Activated CD8-positive, alpha-beta T cell treated with anti-CD3 and anti-CD28 coated beads for 36 hours (primary cell): ENCODE results near the gene FHAD1. TPM values are rescaled to one million over a fixed set of nuclear protein-coding genes. Genes with fewer than 3 reads are reported as not detected.
"Not testable (repeated sequence)": the region's sequence is repeated elsewhere in the genome, so short reads cannot be mapped to it uniquely, and the experiment has no call there.

Source experiments
- ATAC-seq: fragments of 200-7000 bp; cut with Tn5 transposase; one replicate; pipeline ENCODE4 v1.10.0; 2021; ENCODE audit warnings: mild to moderate bottlenecking, moderate library complexity
- CTCF ChIA-PET: fragments of 350-600 bp; sonication (Branson Sonifier 250); formaldehyde crosslinking; loops from one replicate; lab custom pipeline; 2021; ENCODE audit warnings: antibody characterized with exemption; lab: Charles Lee
- POLR2A ChIA-PET: fragments of 350-600 bp; sonication (Branson Sonifier 250); formaldehyde crosslinking; loops from one replicate; lab custom pipeline; 2021; ENCODE audit warnings: antibody characterized with exemption; lab: Charles Lee
- DNase-seq: peaks from one replicate; pipeline ENCODE4 v3.0.0-alpha.2; 2020
- H3K27ac Mint-ChIP-seq: one replicate; pipeline ENCODE4 v1.8.0; 2021; ENCODE audit warnings: mild to moderate bottlenecking, mixed read lengths
- H3K27me3 Mint-ChIP-seq: one replicate; pipeline ENCODE4 v1.8.0; 2021; ENCODE audit warnings: mixed read lengths
- H3K36me3 Mint-ChIP-seq: one replicate; pipeline ENCODE4 v1.8.0; 2021; ENCODE audit warnings: low read depth, mixed read lengths
- H3K4me1 Mint-ChIP-seq: one replicate; pipeline ENCODE4 v1.8.0; 2021; ENCODE audit warnings: low read depth, mixed read lengths
- H3K4me3 Mint-ChIP-seq: one replicate; pipeline ENCODE4 v1.8.0; 2021; ENCODE audit warnings: mild to moderate bottlenecking, moderate library complexity, mixed read lengths
- H3K9me3 Mint-ChIP-seq: one replicate; pipeline ENCODE4 v1.8.0; 2021; ENCODE audit warnings: mixed read lengths
- intact Hi-C: fragments of 100-400 bp; cut with micrococcal nuclease; formaldehyde crosslinking; loops from one replicate; pipeline ENCODE4 v1.10.0; 2022
- total RNA-seq, 2 experiments: library from RNA; stranded (reverse); gene quantifications; one replicate each; pipeline ENCODE4 v1.2.3, GENCODE V29; 2021
- TF ChIP-seq, protein P1 (sequence below): fragments of 200-600 bp; IDR thresholded peaks from one replicate; pipeline ENCODE4 v1.8.0; 2022; ENCODE audit warnings: antibody characterized with exemption, mild to moderate bottlenecking

The FHAD1 gene
- total RNA-seq, 2 experiments from 2014 or later: 0.07 to 0.16 TPM

DNA sequence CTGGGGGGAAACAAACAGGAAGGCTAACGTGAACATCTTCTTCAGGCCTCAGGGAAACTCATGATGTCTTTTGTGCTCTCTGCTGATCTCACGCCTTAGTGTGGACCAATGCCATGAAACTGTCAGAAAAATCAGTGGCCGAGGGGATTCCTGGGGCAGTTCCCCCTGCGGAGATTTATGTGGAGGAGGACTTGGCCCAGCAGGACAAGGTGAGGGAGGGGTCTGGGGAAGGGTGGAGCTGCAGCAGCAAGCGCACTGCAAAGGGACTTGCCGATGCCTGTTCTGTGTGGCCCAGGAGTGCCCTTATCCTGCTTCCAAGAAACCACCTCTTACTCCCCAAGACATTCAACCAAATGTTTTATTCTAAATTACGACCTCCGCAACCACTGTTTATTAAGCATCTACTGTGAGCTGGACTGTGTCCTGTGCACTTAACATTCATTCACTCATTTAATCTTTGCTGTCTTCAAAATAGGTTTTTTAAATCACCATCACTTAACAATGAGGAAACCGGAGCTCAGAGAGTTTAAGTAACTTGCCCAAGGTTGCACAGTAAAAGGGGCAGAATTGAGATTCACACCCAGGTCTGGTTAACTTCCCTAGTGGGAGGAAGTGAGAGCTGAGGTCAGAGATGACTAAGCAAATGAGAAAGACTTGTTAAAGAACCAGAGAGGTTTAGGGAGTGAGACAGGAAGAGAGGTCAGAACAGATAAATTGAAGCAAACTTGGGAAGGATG lies 49.7 kb downstream of the FHAD1 start:
- peak; percentile 75 for ATAC-seq
- TF ChIP-seq, protein P1, sequence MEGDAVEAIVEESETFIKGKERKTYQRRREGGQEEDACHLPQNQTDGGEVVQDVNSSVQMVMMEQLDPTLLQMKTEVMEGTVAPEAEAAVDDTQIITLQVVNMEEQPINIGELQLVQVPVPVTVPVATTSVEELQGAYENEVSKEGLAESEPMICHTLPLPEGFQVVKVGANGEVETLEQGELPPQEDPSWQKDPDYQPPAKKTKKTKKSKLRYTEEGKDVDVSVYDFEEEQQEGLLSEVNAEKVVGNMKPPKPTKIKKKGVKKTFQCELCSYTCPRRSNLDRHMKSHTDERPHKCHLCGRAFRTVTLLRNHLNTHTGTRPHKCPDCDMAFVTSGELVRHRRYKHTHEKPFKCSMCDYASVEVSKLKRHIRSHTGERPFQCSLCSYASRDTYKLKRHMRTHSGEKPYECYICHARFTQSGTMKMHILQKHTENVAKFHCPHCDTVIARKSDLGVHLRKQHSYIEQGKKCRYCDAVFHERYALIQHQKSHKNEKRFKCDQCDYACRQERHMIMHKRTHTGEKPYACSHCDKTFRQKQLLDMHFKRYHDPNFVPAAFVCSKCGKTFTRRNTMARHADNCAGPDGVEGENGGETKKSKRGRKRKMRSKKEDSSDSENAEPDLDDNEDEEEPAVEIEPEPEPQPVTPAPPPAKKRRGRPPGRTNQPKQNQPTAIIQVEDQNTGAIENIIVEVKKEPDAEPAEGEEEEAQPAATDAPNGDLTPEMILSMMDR: no peak
- intact Hi-C loops: no loop called here
- POLR2A ChIA-PET: interaction anchor here (1.4 kb wide), 1 partner anchor 184 kb away, joined by 4 read pairs; no protein-coding TSS in a partner anchor
- no peak overlapping the region for H3K4me3 Mint-ChIP-seq
- H3K4me1 Mint-ChIP-seq: peaks cover 9% of the 10 kb centered on the region
- peaks cover 2% of the 10 kb centered on the region for H3K9me3 Mint-ChIP-seq
- no peaks in the 10 kb centered on the region for H3K36me3 Mint-ChIP-seq
- CTCF ChIA-PET: interaction anchor here (0.7 to 1.1 kb wide), 3 partner anchors 27 to 152 kb away, joined by 3 to 4 read pairs (median 3); no protein-coding TSS in a partner anchor
- no peak overlapping the region for H3K27ac Mint-ChIP-seq
- peak; percentile 16 for DNase-seq
- peaks cover 6% of the 10 kb centered on the region for H3K27me3 Mint-ChIP-seq

DNA sequence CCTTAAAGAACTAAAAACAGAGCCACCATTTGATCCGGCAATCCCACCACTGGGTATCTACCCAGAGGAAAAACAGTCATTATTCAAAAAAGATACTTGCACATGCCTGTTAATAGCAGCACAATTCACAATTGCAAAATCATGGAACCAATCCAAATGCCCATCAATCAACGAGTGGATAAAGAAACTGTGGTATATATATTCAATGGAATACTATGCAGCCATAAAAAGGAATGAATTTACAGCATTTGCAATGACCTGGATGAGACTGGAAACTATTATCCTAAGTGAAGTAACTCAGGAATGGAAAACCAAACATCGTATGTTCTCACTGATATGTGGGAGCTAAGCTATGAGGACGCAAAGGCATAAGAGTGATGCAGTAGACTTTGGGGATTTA lies 51.0 kb downstream of the FHAD1 start:
- POLR2A ChIA-PET: interaction anchor here (0.6 to 1.4 kb wide), 2 partner anchors 118 to 185 kb away, joined by 3 to 4 read pairs; no protein-coding TSS in a partner anchor
- H3K4me3 Mint-ChIP-seq, ATAC-seq, intact Hi-C loops, DNase-seq, H3K9me3 Mint-ChIP-seq, H3K27me3 Mint-ChIP-seq, H3K36me3 Mint-ChIP-seq, H3K4me1 Mint-ChIP-seq, H3K27ac Mint-ChIP-seq: not testable (repeated sequence)
- CTCF ChIA-PET: interaction anchor here (1.1 kb wide), 1 partner anchor 169 kb away, joined by 3 read pairs; no protein-coding TSS in a partner anchor

GRCh38 chr1:15299179-15299578 lies 52.2 kb downstream of the FHAD1 start:
- TF ChIP-seq, protein P1: no peak
- intact Hi-C loops: no loop called here
- Mint-ChIP-seq H3K27me3 (peaks cover 5% of the 10 kb centered on the region), H3K36me3 (no peaks in the 10 kb centered on the region), H3K4me3 (no peak overlapping the region), H3K27ac (no peak overlapping the region), H3K9me3 (peaks cover 2% of the 10 kb centered on the region), H3K4me1 (peaks cover 9% of the 10 kb centered on the region)
- ChIA-PET CTCF (interaction anchor here (0.8 to 1.1 kb wide), 3 partner anchors 11 to 171 kb away, joined by 3 to 9 read pairs (median 3); no protein-coding TSS in a partner anchor), POLR2A (interaction anchor here (0.6 kb wide), 1 partner anchor 23 kb away, joined by 3 read pairs; no protein-coding TSS in a partner anchor)
- no peak for DNase-seq
- no peak for ATAC-seq

GRCh38 chr1:15299806-15300205 lies 52.8 kb downstream of the FHAD1 start:
- TF ChIP-seq, protein P1: no peak
- no peak overlapping the region for H3K4me3 Mint-ChIP-seq
- H3K9me3 Mint-ChIP-seq: peaks cover 2% of the 10 kb centered on the region
- intact Hi-C loops: no loop called here
- H3K36me3 Mint-ChIP-seq: no peaks in the 10 kb centered on the region
- H3K27me3 Mint-ChIP-seq: peaks cover 2% of the 10 kb centered on the region
- no peak overlapping the region for H3K27ac Mint-ChIP-seq
- H3K4me1 Mint-ChIP-seq: peaks cover 9% of the 10 kb centered on the region
- POLR2A ChIA-PET: interaction anchor here (0.6 kb wide), 1 partner anchor 24 kb away, joined by 3 read pairs; no protein-coding TSS in a partner anchor
- no peak for DNase-seq
- ATAC-seq: no peak
- CTCF ChIA-PET: interaction anchor here (1.1 kb wide), 1 partner anchor 171 kb away, joined by 9 read pairs; no protein-coding TSS in a partner anchor

DNA sequence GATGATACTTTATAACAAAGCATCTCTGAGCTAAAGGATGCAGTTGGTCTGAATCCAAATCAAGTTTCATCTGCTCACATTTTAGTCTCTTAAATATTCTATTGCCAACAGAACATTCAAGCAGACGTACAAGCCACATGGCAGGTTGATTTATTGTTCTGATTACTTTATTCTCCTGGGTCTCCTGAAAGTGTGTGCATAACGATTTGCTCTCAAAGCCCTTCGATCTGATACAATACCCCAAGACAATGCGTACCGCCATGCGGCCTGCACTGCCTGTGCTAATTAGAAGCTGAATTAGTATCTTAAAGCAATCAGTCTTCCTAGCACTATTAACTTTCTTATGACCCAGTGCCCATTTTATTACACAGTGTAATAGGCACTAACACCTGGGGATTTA lies 56.9 kb downstream of the FHAD1 start:
- ATAC-seq (no peak), DNase-seq (no peak)
- Mint-ChIP-seq H3K9me3 (no peaks in the 10 kb centered on the region), H3K36me3 (no peaks in the 10 kb centered on the region), H3K4me1 (no peaks in the 10 kb centered on the region), H3K27me3 (no peaks in the 10 kb centered on the region), H3K27ac (no peak overlapping the region), H3K4me3 (no peak overlapping the region)
- POLR2A ChIA-PET: interaction anchor here (1.2 kb wide), 1 partner anchor 178 kb away, joined by 3 read pairs; no protein-coding TSS in a partner anchor
- CTCF ChIA-PET: interaction anchor here (0.7 to 5.1 kb wide), 18 partner anchors 10 to 189 kb away, joined by 3 to 64 read pairs (median 4); no protein-coding TSS in a partner anchor
- TF ChIP-seq, protein P1: no peak
- intact Hi-C loops: loop anchor here (2.0 kb wide), 1 partner anchor 175 kb away; no protein-coding TSS in a partner anchor
